ENCODE data around the gene ZNF592.
A peak's percentile ranks its signal among the peaks of the same experiment; 100 is the strongest.

Gene ZNF592

DNA sequence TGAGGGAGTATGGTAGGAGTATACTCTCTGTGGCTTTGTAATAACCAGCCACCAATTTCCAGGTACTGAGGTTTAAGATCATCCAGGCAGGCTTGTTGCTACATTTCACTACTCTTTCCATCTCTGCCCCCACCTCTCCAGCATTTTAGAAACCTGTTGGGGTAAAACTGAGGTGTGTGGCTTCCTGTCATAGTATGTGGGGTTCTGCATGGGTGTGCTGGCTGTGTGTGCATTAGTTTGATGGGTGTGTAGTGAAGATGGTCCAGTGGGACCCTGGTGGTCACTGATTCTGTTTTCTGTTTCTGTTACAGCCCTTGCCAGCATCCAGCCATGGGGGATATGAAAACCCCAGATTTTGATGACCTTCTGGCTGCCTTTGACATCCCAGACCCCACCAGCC lies 34.0 kb downstream of the ZNF592 start:
- DNase-seq (ENCODE audit: low read depth): no peak

DNA sequence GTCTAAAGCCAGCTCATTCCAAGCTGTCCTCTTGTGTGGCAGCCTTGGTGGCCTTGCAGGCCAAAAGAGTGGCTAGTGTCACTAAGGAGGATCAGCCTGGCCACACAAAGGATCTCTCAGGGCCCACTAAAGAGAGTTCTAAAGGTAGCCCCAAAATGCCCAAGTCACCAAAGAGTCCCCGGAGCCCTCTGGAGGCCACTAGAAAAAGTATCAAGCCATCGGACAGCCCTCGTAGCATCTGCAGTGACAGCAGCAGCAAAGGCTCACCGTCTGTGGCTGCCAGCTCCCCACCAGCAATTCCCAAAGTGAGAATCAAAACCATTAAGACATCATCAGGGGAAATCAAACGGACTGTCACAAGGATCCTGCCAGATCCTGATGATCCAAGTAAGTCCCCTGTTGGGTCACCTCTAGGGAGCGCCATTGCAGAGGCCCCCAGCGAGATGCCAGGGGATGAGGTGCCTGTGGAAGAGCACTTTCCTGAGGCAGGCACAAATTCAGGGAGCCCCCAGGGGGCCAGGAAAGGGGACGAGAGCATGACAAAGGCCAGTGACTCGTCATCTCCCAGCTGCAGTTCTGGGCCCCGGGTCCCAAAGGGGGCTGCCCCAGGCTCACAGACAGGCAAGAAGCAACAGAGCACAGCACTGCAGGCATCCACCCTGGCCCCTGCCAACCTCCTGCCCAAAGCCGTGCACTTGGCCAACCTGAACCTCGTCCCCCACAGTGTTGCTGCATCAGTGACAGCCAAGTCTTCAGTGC lies 35.3 kb downstream of the ZNF592 start:
- DNase-seq (ENCODE audit: low read depth): no peak

DNA sequence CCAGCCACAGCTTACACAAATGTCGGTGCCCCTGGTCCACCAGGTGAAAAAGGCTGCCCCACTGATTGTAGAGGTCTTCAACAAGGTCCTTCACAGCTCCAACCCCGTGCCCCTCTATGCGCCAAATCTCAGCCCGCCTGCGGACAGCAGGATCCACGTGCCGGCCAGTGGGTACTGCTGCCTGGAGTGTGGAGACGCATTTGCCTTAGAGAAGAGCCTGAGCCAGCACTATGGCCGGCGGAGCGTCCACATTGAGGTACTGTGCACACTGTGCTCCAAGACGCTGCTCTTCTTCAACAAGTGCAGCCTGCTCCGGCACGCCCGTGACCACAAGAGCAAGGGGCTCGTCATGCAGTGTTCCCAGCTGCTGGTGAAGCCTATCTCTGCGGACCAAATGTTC lies 35.9 kb downstream of the ZNF592 start:
- DNase-seq (ENCODE audit: low read depth): no peak

DNA sequence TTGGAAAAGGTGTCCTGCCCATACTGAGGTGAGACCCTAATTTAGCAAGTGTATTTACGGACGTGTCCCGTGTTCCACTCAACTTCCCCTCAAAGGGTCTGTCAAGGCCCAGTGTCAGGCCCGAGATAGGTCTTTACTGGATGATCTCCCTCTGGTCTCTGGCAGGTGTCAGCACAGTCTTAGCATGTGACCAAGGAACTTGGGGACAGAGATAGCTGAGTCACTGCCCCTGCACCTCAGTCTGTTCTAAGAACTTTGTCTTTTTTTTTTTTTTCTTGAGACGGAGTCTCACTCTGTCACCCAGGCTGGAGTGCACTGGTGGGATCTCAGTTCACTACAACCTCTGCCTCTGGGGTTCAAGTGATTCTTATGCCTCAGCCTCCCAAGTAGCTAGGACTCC lies 36.7 kb downstream of the ZNF592 start:
- DNase-seq (ENCODE audit: low read depth): no peak

DNA sequence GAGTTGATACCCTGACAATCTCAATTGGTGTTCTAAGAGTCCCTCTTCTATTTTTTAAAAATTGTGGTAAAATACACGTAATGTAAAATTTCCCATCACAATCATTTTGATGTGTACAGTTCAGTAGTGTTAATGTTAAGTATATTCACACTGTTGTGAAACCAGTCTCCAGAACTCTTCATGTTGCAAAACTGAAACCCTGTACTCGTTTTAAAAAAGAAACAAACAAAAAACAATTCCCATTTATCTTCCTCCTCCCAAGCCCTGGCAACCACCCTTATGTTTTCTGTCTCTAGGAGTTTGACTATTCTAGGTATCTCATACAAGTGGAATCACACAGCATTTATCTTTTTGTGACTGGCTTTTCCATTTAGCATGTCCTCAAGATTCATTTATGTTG lies 40.1 kb downstream of the ZNF592 start:
- DNase-seq (ENCODE audit: low read depth): peak; percentile 83

GRCh38 chr15:84789762-84790161 lies 41.4 kb downstream of the ZNF592 start:
- no peak for DNase-seq (ENCODE audit: low read depth)

DNA sequence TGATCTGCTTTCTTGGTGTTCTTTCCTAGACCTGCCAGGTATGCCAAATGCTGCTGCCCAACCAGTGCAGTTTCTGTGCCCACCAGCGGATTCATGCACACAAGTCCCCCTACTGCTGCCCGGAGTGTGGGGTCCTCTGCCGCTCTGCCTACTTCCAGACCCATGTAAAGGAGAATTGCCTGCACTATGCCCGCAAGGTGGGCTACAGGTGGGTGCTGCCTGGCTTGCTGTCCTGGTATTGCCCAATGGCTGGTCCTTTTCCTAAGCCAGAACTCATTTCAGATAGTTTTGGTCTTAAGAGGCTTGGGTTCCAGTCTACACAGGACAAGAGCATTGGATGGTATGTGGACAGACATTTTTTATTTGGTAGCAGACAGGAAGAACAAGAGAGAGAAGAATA lies 42.3 kb downstream of the ZNF592 start:
- DNase-seq (ENCODE audit: low read depth): no peak

DNA sequence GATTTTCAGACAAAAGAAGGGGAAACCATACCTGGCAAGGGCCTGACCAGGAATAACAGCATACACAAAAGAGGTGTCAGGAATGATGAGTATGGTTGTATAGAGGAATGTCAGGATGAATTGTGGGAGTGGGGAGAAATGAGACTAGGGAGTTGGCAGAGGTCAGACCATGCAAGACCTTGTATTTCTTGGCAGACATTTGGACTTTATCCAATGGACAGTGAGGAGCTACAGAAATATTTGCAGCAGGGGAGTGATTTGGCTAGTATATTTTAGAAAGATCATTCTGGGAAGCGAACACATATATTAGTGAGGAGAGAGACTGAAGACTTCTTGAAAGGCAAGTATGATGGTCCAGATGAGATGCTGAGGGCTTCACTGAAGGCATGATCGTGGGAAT lies 43.4 kb downstream of the ZNF592 start:
- peak; percentile 90 for DNase-seq (ENCODE audit: low read depth)

- peak; percentile 97 for DNase-seq (ENCODE audit: low read depth)
These were observed 45.2 kb downstream of the ZNF592 start for GRCh38 chr15:84793431-84794161.

DNA sequence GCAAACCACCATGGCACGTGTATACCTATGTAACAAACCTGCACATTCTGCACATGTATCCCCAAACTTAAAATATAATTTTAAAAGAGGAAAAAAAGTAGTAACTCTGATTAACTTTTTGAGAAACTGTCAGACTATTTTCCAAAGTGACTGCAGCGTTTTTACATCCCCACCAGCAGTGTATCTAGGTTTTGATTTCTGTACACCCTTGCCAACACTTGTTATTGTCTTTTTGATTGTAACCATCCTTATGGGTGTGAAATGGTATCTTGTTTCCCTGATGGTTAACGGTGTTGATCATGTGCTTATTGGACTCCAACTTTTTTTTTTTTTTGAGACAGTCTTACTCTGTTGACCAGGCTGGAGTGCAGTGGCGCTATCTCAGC lies 45.8 kb downstream of the ZNF592 start:
- no peak for DNase-seq (ENCODE audit: low read depth)

GRCh38 chr15:84795186-84795585 lies 46.8 kb downstream of the ZNF592 start:
- DNase-seq (ENCODE audit: low read depth): peak; percentile 51

DNA sequence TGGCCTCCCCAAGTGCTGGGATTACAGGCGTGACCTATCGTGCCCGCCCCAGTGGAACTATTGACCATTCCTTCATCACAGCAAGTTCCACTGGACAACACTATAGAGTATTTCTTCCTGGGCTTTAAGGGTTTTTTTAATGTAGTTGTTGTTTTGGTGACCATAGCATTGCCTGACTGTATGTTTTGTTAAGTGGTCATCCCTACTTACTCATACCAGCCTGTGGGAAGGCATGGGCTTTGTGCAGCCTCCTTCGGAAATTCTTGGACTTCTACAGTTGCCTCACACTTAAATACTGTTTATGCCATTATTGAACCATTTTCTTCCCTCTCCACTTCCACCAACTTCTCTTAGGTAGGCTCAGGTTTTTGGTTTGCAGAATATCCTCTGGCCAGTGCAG lies 48.8 kb downstream of the ZNF592 start:
- peak; percentile 82 for DNase-seq (ENCODE audit: low read depth)

DNA sequence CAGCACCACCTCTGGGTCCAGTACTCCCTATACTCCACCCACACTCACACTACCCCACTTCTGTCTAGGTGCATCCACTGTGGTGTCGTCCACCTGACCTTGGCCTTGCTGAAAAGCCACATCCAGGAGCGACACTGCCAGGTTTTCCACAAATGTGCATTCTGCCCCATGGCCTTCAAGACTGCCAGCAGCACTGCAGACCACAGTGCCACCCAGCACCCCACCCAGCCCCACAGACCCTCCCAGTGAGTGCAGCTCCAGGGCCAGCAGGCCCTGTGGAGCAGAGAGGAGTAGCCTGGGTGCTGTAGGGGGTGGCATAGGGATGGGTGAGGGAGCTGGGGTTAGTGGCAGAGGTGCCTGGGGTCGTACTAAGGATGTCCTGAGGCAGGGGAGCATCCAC lies 49.4 kb downstream of the ZNF592 start:
- DNase-seq (ENCODE audit: low read depth): no peak

DNA sequence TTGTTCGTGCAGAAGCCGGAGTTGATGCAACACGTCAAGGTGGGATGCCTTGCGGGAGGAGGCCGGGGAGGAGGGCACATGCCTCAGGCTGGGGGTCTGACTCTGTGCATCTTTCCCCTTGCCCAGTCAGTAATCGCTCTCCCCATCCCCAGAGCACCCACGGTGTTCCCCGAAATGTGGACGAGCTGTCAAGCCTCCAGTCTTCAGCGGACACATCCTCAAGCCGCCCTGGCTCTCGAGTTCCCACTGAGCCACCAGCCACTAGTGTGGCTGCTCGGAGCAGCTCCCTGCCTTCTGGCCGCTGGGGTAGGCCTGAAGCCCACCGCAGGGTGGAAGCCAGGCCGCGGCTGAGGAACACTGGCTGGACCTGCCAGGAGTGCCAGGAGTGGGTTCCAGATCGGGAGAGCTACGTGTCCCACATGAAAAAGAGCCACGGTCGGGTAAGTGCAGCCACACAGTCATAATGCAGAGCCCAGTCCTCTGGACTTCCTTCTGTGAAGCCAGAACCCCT lies 50.1 kb downstream of the ZNF592 start:
- DNase-seq (ENCODE audit: low read depth): no peak

GRCh38 chr15:84799511-84800187 lies 51.3 kb downstream of the ZNF592 start:
- DNase-seq (ENCODE audit: low read depth): no peak

GRCh38 chr15:84800365-84800806 lies 52.0 kb downstream of the ZNF592 start:
- no peak for DNase-seq (ENCODE audit: low read depth)

- peak; percentile 49 for DNase-seq (ENCODE audit: low read depth)
These were observed 55.9 kb downstream of the ZNF592 start for GRCh38 chr15:84804005-84804900.

GRCh38 chr15:84805221-84805620 lies 56.8 kb downstream of the ZNF592 start:
- DNase-seq (ENCODE audit: low read depth): peak; percentile 70

GRCh38 chr15:84807228-84807627 lies 58.8 kb downstream of the ZNF592 start:
- DNase-seq (ENCODE audit: low read depth): no peak

DNA sequence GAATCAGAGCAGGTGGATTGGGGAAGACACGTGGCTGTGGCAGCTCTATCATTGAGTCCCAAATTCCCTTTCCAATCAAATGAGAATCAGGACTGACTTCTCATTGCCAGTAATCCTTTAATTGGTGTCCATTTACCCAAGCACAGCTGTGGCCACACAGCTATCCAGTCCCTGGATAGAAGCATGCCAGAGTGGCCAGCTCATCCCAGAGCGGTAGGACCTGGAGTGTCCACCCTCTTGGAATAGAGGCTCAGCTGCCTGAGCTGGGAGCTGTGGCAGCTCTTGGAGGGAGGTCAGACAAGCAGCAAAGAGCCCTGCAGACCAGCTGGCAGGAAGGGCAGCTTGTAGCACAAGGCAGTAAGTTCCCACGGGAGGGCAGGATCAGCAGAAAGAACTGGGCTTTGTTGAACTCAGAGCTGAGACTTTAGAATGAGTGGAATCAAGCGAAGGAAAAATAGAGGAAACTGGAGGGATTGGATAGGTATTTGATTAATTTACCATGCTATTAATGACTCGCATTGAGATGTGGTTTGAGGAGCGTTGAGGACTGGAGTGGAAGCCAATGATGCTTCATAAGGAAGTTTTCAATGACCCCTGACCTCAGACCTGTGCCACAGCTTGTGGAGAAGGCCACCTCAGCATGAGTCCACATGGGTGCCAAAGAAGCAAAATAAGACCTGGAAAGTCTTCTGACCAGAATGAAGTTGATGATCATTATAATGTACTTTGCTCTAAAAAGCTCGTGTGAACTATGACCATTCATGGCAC lies 61.9 kb downstream of the ZNF592 start:
- DNase-seq (ENCODE audit: low read depth): no peak

DNA sequence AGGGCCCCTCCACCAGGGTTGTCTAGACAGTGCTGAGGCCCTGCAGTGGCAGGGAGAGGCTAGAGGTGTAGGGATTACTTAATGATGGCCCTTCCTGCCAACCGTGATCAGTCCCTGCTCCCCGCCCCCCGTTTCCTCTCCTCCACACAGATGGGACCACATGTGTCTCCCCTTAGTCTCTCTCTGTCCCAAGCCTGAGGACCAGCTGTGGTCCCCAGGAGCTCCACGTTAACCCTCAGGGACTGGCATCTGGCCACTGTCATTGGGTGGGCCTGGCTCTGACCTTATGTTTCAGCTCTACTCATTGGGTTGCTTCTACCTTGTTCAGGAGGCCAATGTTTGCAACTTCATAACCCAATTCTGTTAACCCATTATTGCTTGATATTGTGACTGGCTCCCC lies 62.8 kb downstream of the ZNF592 start:
- DNase-seq (ENCODE audit: low read depth): no peak
